RWPE1 (cell line): Measurements from ENCODE around the gene NID1.

ENCODE experiments used
- CTCF ChIA-PET: fragments of 350-600 bp; sonication (Branson Sonifier 250); formaldehyde crosslinking; extraction: SDS; loops from one replicate; lab custom pipeline; 2021; lab: Yijun Ruan, JAX
- POLR2A ChIA-PET: fragments of 400-600 bp; formaldehyde crosslinking; extraction: SDS; loops from one replicate; lab custom pipeline; 2020; ENCODE audit warnings: antibody characterized with exemption; ENCODE audit not compliant: low non-redundant PET; lab: Yijun Ruan, JAX
- DNase-seq: peaks from one replicate; pipeline ENCODE4 v3.0.0; 2012; ENCODE audit warnings: low spot score
- H3K27ac ChIP-seq: fragments of 450-650 bp; 2 replicates; pipeline ENCODE4 v1.5.1; 2017
- TF ChIP-seq, protein P1 (sequence below): fragments of 450-650 bp; conservative IDR thresholded peaks from 2 replicates; pipeline ENCODE4 v1.5.1; 2017; ENCODE audit warnings: low read depth, mild to moderate bottlenecking

The NID1 gene

DNA sequence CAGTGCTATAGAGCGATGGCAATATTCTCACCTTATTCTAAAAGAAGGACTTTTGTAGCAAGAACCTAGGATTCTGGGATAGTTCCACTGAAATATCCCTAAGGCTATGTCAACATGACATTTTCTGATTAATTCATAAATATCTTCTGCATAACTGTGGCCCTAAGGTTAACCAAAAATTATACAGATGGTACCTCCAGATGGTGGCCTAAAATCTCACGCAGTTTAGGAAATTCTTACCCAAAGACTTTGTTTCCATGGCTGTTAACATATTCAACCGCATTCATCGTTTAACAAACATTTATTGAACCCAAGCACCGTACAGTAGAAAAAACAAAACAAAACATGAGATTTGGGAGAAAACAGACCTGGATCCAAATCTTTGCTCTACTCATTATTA, 19.1 kb downstream of the NID1 start:
- TF ChIP-seq, protein P1, sequence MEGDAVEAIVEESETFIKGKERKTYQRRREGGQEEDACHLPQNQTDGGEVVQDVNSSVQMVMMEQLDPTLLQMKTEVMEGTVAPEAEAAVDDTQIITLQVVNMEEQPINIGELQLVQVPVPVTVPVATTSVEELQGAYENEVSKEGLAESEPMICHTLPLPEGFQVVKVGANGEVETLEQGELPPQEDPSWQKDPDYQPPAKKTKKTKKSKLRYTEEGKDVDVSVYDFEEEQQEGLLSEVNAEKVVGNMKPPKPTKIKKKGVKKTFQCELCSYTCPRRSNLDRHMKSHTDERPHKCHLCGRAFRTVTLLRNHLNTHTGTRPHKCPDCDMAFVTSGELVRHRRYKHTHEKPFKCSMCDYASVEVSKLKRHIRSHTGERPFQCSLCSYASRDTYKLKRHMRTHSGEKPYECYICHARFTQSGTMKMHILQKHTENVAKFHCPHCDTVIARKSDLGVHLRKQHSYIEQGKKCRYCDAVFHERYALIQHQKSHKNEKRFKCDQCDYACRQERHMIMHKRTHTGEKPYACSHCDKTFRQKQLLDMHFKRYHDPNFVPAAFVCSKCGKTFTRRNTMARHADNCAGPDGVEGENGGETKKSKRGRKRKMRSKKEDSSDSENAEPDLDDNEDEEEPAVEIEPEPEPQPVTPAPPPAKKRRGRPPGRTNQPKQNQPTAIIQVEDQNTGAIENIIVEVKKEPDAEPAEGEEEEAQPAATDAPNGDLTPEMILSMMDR = no peak
- ChIA-PET CTCF (no interaction called here), POLR2A (no interaction called here)
- no peak overlapping the region for H3K27ac ChIP-seq
- no peak for DNase-seq

DNA sequence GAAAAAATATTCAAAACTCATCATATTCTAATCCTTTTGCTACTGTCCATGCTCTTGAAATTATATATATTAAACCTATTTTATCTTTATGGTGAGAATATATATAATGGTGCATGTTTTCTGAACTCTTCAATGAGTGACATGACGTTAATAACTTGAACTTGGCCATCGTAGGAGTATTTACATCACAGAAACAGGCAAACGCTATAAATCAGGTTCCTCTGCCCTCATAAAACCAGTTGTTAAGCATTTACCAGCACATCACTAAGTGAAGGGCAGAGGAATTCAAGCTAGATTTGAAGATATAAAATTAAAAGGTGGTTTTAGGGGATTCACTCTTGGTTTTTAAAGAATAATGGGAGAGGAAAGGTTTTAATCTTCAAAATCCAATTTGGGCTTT, 20.5 kb downstream of the NID1 start:
- no peak overlapping the region for H3K27ac ChIP-seq

DNA sequence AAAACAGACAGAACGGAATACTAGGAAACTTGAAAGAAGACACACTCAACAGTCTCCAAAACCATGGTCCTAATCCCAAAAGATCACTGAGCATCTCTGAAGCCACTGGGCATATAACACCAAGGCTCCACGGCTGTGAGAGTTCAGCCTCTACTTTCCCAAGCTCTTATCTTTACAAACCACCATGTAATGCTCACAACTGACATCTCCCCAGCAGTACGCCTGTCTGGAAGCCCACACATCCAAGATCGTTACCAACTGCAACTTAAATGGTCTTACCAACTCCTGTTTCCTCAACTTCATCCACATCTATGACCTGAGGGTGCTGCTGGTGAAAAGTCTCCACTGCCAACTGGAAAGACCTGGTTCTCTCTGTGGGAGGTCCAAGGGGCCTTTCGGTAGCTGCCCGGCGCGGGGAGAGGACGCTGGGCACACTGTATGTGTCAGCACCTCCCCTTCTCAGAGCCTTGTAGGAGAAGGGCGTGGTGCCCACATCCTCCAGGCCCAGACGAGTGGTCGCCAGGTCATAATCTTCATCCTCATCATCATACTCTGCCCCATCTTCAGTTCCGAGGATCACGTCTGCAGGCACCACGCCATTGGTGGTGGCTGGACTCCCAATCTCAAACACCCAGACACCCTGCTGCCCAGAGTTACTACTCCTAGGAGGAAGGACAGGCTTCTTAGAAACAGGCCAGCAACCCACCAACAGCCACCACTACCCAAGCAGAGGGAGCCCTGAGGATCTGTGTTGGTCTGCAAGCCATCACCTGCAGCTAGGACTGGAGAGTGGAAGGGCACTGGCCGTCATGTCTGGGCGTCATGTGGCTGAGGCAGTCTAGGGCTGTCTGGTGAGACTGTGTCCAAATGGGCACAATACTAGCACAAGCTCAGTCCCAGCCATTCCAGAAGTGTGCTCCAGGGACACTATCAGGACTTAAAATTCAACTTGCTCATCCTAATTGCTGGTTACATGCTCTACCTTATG, 23.0 kb downstream of the NID1 start:
- TF ChIP-seq, protein P1 = no peak
- DNase-seq = no peak
- ChIA-PET CTCF (no interaction called here), POLR2A (interaction anchor here (0.6 kb wide), 1 partner anchor 373 kb away, joined by 3 read pairs; no protein-coding TSS in a partner anchor)
- no peak overlapping the region for H3K27ac ChIP-seq

More for the DNA sequence above, 20.5 kb downstream of the NID1 start:
- DNase-seq = no peak
- TF ChIP-seq, protein P1 = no peak
- POLR2A ChIA-PET = no interaction called here
- CTCF ChIA-PET = no interaction called here

DNA sequence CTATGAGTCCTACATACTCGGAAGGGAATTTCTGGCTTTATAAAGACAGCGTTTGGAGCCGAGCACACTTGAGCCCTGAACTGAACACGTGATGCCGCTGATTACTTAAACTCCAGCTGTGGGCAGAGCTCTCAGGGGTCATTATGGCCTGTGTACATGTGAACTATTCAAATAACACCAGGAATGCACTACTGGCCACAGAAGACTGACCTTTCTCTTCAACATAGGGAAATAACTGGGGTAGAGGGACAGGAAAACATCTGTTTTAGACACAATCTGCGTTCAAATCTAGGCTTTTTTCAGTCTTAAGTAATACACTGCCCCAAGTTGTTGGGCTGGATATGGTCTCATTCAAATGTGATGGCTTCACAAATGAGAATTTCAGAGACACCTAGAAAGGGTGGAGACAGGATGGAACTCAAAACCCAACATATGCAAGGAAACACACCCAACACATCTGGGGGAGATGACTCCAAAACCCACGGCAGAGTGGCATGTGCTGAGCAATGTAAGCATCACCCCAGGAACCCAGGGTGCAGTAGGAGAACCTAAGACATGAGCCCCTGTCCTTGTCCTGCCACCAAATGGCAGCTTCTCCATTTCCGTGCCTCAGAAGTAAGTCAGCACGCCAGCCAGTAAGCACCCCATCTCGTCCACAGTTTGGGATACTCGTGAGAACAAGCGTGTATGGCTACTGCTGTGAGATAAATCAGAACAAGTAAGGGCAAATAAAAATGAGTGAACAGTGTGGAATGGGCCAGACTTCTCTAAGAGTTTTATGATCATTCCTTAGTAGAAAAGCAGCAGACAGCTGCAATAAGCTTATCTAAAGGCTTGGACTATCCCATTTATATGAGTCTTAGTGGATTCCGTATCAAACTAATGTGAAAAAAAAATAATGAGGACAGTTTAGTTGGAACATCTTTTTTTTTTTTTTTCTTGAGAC, 24.9 kb downstream of the NID1 start:
- TF ChIP-seq, protein P1 = no peak
- ChIA-PET POLR2A (no interaction called here), CTCF (interaction anchor here (0.6 kb wide), 1 partner anchor 173 kb away, joined by 3 read pairs; no protein-coding TSS in a partner anchor)

DNA sequence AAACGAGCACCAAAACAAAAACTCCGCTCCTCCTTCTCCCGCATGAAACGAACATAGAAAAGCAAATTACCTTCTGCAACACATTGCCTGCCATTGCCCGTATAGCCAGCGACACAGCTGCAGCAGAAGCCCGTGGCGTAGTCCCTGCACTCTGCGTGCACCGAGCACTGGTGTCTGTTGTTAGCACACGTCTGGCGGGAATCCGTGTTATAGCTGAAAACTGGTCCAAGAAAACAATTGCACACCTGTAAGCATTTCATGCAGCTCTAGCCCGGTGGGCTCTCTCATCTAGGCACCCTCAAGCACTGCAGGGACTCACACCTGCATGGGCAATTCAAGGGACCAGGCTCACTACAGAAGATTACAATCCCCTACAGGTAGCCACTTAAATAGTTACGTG, 26.9 kb downstream of the NID1 start:
- H3K27ac ChIP-seq = no peak overlapping the region

More for the DNA sequence above, 24.9 kb downstream of the NID1 start:
- no peak overlapping the region for H3K27ac ChIP-seq
- DNase-seq = no peak

More for the DNA sequence above, 26.9 kb downstream of the NID1 start:
- ChIA-PET CTCF (no interaction called here), POLR2A (no interaction called here)
- DNase-seq = no peak
- TF ChIP-seq, protein P1 = no peak
